ENCODE measurements around the gene RPL39L.

RPL39L gene

DNA sequence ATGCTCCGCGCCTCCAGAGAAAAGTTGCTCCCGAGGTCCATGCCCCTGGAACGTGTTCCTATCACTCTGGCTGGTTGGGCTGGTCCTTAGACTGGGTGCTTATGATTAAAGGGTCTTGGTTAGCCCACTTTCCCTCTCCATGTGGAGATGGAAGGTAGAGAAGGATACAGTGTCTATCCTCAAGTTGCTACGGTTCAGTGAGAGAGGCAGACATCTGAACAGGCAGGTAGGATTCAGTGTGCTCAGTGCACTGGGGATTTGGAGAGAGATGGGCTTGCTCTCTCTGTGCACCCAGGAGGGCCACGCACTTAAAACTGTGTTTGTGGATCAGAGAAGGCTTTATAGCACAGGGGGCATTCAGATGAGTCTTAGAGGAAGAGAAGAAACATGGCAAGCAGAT is 63.0 kb downstream of the RPL39L start:
- TF ChIP-seq, protein P1, sequence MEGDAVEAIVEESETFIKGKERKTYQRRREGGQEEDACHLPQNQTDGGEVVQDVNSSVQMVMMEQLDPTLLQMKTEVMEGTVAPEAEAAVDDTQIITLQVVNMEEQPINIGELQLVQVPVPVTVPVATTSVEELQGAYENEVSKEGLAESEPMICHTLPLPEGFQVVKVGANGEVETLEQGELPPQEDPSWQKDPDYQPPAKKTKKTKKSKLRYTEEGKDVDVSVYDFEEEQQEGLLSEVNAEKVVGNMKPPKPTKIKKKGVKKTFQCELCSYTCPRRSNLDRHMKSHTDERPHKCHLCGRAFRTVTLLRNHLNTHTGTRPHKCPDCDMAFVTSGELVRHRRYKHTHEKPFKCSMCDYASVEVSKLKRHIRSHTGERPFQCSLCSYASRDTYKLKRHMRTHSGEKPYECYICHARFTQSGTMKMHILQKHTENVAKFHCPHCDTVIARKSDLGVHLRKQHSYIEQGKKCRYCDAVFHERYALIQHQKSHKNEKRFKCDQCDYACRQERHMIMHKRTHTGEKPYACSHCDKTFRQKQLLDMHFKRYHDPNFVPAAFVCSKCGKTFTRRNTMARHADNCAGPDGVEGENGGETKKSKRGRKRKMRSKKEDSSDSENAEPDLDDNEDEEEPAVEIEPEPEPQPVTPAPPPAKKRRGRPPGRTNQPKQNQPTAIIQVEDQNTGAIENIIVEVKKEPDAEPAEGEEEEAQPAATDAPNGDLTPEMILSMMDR (conservative IDR thresholded peaks at IDR 0.05; ENCODE audit: low read depth, low read length): no peak
- DNase-seq (ENCODE audit: low read depth): no peak
- H3K4me3 ChIP-seq (ENCODE audit: low read length): no peak overlapping the region

DNA sequence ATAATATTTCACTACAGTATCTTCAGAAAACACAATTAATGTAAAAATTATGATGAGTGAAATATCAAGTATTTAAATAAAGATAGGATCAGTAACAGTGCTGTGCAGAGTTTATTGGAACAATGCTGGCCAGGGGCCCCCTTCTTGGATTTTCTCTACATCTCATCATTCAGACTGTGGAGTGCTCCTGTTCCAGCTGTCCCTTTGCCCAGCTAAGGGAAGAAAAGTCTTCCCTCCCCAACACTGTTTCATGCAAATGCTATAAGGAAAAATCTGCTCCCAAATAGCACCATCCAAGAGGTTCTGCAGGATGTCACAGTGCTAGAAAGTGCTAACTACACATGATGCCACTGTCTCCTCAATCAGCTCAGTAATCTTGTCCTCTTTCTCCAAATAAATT is 64.5 kb downstream of the RPL39L start:
- no peak overlapping the region for H3K4me3 ChIP-seq (ENCODE audit: low read length)
- DNase-seq (ENCODE audit: low read depth): no peak
- TF ChIP-seq, protein P1 (conservative IDR thresholded peaks at IDR 0.05; ENCODE audit: low read depth, low read length): no peak

DNA sequence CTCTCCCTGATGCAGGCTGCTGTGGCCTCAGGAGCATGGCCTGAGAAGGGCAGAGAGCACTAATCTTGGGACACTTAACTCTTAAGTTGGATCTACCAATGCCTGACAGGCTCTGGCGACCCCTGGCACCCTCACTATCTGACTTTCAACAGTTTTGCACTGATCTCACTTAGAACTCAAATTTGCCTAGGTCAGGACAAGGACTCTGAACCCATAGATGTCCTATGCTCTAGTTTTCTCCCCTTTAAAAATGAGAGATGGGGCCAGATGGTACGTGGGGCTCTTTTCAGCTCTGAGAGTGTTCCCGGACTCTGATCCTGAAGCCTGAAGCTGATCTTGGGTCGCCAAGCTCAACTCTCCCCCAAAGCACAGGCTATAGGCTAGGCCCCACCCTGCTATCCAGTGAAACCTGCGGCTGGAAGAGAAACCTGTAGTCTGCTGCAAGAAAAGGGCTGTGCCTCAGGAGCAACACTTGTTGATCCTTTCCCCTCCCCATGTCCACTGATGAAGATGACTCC is 65.7 kb downstream of the RPL39L start:
- TF ChIP-seq, protein P1 (conservative IDR thresholded peaks at IDR 0.05; ENCODE audit: low read depth, low read length): no peak
- H3K4me3 ChIP-seq (ENCODE audit: low read length): no peak overlapping the region

DNA sequence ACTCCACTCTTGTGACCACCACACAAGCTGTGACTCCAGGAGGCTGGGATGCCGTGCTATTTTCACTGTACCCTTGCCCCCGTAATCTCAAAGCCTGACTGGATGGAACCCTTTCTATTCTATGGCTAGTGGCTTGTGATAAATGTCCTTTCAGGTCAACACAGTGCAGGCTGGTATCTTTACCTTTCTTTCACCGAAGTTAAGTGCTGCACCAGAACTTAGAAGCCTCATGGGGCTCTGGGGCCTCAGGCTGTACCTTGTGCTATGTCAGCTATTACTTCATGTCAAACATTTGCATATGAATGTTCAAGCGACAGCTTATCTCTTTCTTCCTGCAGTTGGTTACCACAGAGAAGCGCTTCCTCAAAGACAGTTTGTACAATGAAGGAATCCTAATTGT is 66.8 kb downstream of the RPL39L start:
- H3K4me3 ChIP-seq (ENCODE audit: low read length): no peak overlapping the region
- no peak for DNase-seq (ENCODE audit: low read depth)
- TF ChIP-seq, protein P1 (conservative IDR thresholded peaks at IDR 0.05; ENCODE audit: low read depth, low read length): no peak

More for the DNA sequence above, 65.7 kb downstream of the RPL39L start:
- no peak for DNase-seq (ENCODE audit: low read depth)

DNA sequence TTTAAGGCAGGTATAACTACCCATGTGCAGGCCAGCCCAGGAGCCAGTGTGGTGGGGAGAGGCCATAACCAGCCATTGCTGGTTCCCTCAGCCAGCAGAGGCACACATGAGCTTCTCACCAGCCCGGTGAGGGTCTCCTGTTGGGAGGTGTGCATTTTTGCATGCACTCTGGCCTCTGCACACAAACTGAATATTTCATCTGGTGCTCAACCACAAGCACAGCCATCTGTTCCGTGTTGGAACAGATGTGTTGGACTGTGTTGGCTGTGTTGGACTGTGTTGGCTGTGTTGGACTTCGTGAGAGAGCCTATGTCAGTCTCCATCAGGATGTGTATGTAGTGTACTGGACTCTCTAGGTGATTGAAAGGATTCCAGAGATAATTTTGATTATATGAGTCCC is 67.2 kb downstream of the RPL39L start:
- no peak overlapping the region for H3K4me3 ChIP-seq (ENCODE audit: low read length)
- no peak for DNase-seq (ENCODE audit: low read depth)
- TF ChIP-seq, protein P1 (conservative IDR thresholded peaks at IDR 0.05; ENCODE audit: low read depth, low read length): no peak

Measured in retinal pigment epithelial cell (primary cell).